ENCODE data around the gene TRAPPC2L. TPM values are rescaled to one million over a fixed set of nuclear protein-coding genes. Genes with fewer than 3 reads are reported as not detected.
A peak's percentile ranks its signal among the peaks of the same experiment; 100 is the strongest.

The TRAPPC2L gene
- total RNA-seq, 1 donor from 2014 or later, result 56.5 TPM

- Mint-ChIP-seq H3K4me1 (ENCODE audit: low read depth) (peaks cover 9% of the 10 kb centered on the region), H3K9me3 (no peaks in the 10 kb centered on the region), H3K4me3 (ENCODE audit: low read depth) (peak overlapping the region; percentile 85), H3K27ac (peak overlapping the region; percentile 93), H3K36me3 (ENCODE audit: low read depth) (peaks cover 22% of the 10 kb centered on the region), H3K27me3 (ENCODE audit: low read depth) (no peaks in the 10 kb centered on the region)
- intact Hi-C loops (cut with micrococcal nuclease), result loop anchor here (2.0 to 5.0 kb wide), 2 partner anchors 43 to 404 kb away; partner anchors contain the start of genes GALNS, TRAPPC2L and ZNF778
- DNase-seq (ENCODE audit: low spot score), result no peak
Observed at GRCh38 chr16:88813269-88814143, 43.4 kb upstream of the TRAPPC2L start.

- H3K27ac Mint-ChIP-seq, result no peak overlapping the region
- no peaks in the 10 kb centered on the region for H3K9me3 Mint-ChIP-seq
- intact Hi-C loops (cut with micrococcal nuclease), result loop anchor here (5.0 kb wide), 1 partner anchor 403 kb away; the partner anchor contains the start of gene ZNF778
- peaks cover 7% of the 10 kb centered on the region for H3K4me1 Mint-ChIP-seq (ENCODE audit: low read depth)
- no peak for DNase-seq (ENCODE audit: low spot score)
- H3K36me3 Mint-ChIP-seq (ENCODE audit: low read depth), result peaks cover 18% of the 10 kb centered on the region
- H3K27me3 Mint-ChIP-seq (ENCODE audit: low read depth), result no peaks in the 10 kb centered on the region
- H3K4me3 Mint-ChIP-seq (ENCODE audit: low read depth), result peak overlapping the region; percentile 45
Observed at GRCh38 chr16:88814144-88814502, 42.8 kb upstream of the TRAPPC2L start.

- H3K27ac Mint-ChIP-seq, result no peak overlapping the region
- no peak overlapping the region for H3K4me3 Mint-ChIP-seq (ENCODE audit: low read depth)
- no peaks in the 10 kb centered on the region for H3K27me3 Mint-ChIP-seq (ENCODE audit: low read depth)
- H3K9me3 Mint-ChIP-seq, result no peaks in the 10 kb centered on the region
- H3K4me1 Mint-ChIP-seq (ENCODE audit: low read depth), result peaks cover 1% of the 10 kb centered on the region
- no peak for DNase-seq (ENCODE audit: low spot score)
- intact Hi-C loops (cut with micrococcal nuclease), result no loop called here
- H3K36me3 Mint-ChIP-seq (ENCODE audit: low read depth), result peaks cover 8% of the 10 kb centered on the region
Observed at GRCh38 chr16:88815227-88815626, 41.7 kb upstream of the TRAPPC2L start.

GRCh38 chr16:88815901-88816589 lies 40.9 kb upstream of the TRAPPC2L start:
- peak; percentile 44 for DNase-seq (ENCODE audit: low spot score)
- Mint-ChIP-seq H3K36me3 (ENCODE audit: low read depth) (no peaks in the 10 kb centered on the region), H3K4me1 (ENCODE audit: low read depth) (no peaks in the 10 kb centered on the region), H3K27me3 (ENCODE audit: low read depth) (no peaks in the 10 kb centered on the region), H3K4me3 (ENCODE audit: low read depth) (no peak overlapping the region), H3K27ac (no peak overlapping the region), H3K9me3 (no peaks in the 10 kb centered on the region)
- intact Hi-C loops (cut with micrococcal nuclease), result loop anchor here (1.0 kb wide), 1 partner anchor 351 kb away; no protein-coding TSS in a partner anchor

GRCh38 chr16:88816736-88817535 lies 40.0 kb upstream of the TRAPPC2L start:
- Mint-ChIP-seq H3K27me3 (ENCODE audit: low read depth) (no peaks in the 10 kb centered on the region), H3K4me1 (ENCODE audit: low read depth) (no peaks in the 10 kb centered on the region), H3K27ac (no peak overlapping the region), H3K36me3 (ENCODE audit: low read depth) (no peaks in the 10 kb centered on the region), H3K9me3 (no peaks in the 10 kb centered on the region), H3K4me3 (ENCODE audit: low read depth) (no peak overlapping the region)
- no peak for DNase-seq (ENCODE audit: low spot score)
- intact Hi-C loops (cut with micrococcal nuclease), result loop anchor here (1.0 kb wide), 1 partner anchor 350 kb away; no protein-coding TSS in a partner anchor

GRCh38 chr16:88817785-88818574 lies 38.9 kb upstream of the TRAPPC2L start:
- Mint-ChIP-seq H3K36me3 (ENCODE audit: low read depth) (no peaks in the 10 kb centered on the region), H3K4me1 (ENCODE audit: low read depth) (no peaks in the 10 kb centered on the region), H3K9me3 (no peaks in the 10 kb centered on the region), H3K4me3 (ENCODE audit: low read depth) (no peak overlapping the region), H3K27me3 (ENCODE audit: low read depth) (no peaks in the 10 kb centered on the region), H3K27ac (no peak overlapping the region)
- no peak for DNase-seq (ENCODE audit: low spot score)
- intact Hi-C loops (cut with micrococcal nuclease), result no loop called here

GRCh38 chr16:88818575-88818874 lies 38.4 kb upstream of the TRAPPC2L start:
- no peak overlapping the region for H3K4me3 Mint-ChIP-seq (ENCODE audit: low read depth)
- intact Hi-C loops (cut with micrococcal nuclease), result no loop called here
- H3K4me1 Mint-ChIP-seq (ENCODE audit: low read depth), result no peaks in the 10 kb centered on the region
- H3K36me3 Mint-ChIP-seq (ENCODE audit: low read depth), result no peaks in the 10 kb centered on the region
- no peak overlapping the region for H3K27ac Mint-ChIP-seq
- no peaks in the 10 kb centered on the region for H3K27me3 Mint-ChIP-seq (ENCODE audit: low read depth)
- no peak for DNase-seq (ENCODE audit: low spot score)
- H3K9me3 Mint-ChIP-seq, result no peaks in the 10 kb centered on the region

- Mint-ChIP-seq H3K36me3 (ENCODE audit: low read depth) (no peaks in the 10 kb centered on the region), H3K4me1 (ENCODE audit: low read depth) (no peaks in the 10 kb centered on the region), H3K27ac (no peak overlapping the region), H3K9me3 (no peaks in the 10 kb centered on the region), H3K27me3 (ENCODE audit: low read depth) (no peaks in the 10 kb centered on the region), H3K4me3 (ENCODE audit: low read depth) (no peak overlapping the region)
- intact Hi-C loops (cut with micrococcal nuclease), result no loop called here
- DNase-seq (ENCODE audit: low spot score), result no peak
Observed at GRCh38 chr16:88819126-88819525, 37.8 kb upstream of the TRAPPC2L start.

- Mint-ChIP-seq H3K27ac (no peak overlapping the region), H3K27me3 (ENCODE audit: low read depth) (no peaks in the 10 kb centered on the region), H3K4me1 (ENCODE audit: low read depth) (no peaks in the 10 kb centered on the region), H3K4me3 (ENCODE audit: low read depth) (no peak overlapping the region), H3K36me3 (ENCODE audit: low read depth) (no peaks in the 10 kb centered on the region), H3K9me3 (no peaks in the 10 kb centered on the region)
- no peak for DNase-seq (ENCODE audit: low spot score)
- intact Hi-C loops (cut with micrococcal nuclease), result no loop called here
Observed at GRCh38 chr16:88820385-88821025, 36.4 kb upstream of the TRAPPC2L start.

- Mint-ChIP-seq H3K9me3 (no peaks in the 10 kb centered on the region), H3K27ac (no peak overlapping the region)
- intact Hi-C loops (cut with micrococcal nuclease), result no loop called here
Observed at GRCh38 chr16:88821168-88821850, 35.6 kb upstream of the TRAPPC2L start.

GRCh38 chr16:88822281-88823040 lies 34.5 kb upstream of the TRAPPC2L start:
- Mint-ChIP-seq H3K36me3 (ENCODE audit: low read depth) (no peaks in the 10 kb centered on the region), H3K27me3 (ENCODE audit: low read depth) (no peaks in the 10 kb centered on the region), H3K27ac (no peak overlapping the region), H3K4me3 (ENCODE audit: low read depth) (no peak overlapping the region), H3K4me1 (ENCODE audit: low read depth) (no peaks in the 10 kb centered on the region), H3K9me3 (no peaks in the 10 kb centered on the region)
- no peak for DNase-seq (ENCODE audit: low spot score)
- intact Hi-C loops (cut with micrococcal nuclease), result no loop called here

More at GRCh38 chr16:88821168-88821850, 35.6 kb upstream of the TRAPPC2L start:
- Mint-ChIP-seq H3K36me3 (ENCODE audit: low read depth) (no peaks in the 10 kb centered on the region), H3K27me3 (ENCODE audit: low read depth) (no peaks in the 10 kb centered on the region), H3K4me3 (ENCODE audit: low read depth) (no peak overlapping the region), H3K4me1 (ENCODE audit: low read depth) (no peaks in the 10 kb centered on the region)
- no peak for DNase-seq (ENCODE audit: low spot score)
